Activated CD4-positive, CD25-positive, alpha-beta regulatory T cell treated with anti-CD3 and anti-CD28 coated beads, Interleukin-2, amount 50 U/mL, for 72 hours (primary cell): ENCODE measurements around the gene RAB3D.
"Not testable (repeated sequence)": the region's sequence is repeated elsewhere in the genome, so short reads cannot be mapped to it uniquely, and the experiment has no call there.

ENCODE experiments used
- DNase-seq: peaks from one replicate; pipeline ENCODE4 v3.0.0; 2021

RAB3D gene

GRCh38 chr19:11338121-11338520, 1.3 kb downstream of the RAB3D start:
- no peak for DNase-seq

GRCh38 chr19:11337080-11337479, 2.4 kb downstream of the RAB3D start:
- no peak for DNase-seq

GRCh38 chr19:11335449-11336146, 3.9 kb downstream of the RAB3D start:
- no peak for DNase-seq

- DNase-seq = not testable (repeated sequence)
Observed at GRCh38 chr19:11333838-11334237, 5.6 kb downstream of the RAB3D start.

- no peak for DNase-seq
Observed at GRCh38 chr19:11332822-11333221, 6.6 kb downstream of the RAB3D start.

- DNase-seq = no peak
Observed at GRCh38 chr19:11331502-11331901, 8.0 kb downstream of the RAB3D start.

- DNase-seq = no peak
Observed at GRCh38 chr19:11330127-11330526, 9.3 kb downstream of the RAB3D start.

- no peak for DNase-seq
Observed at GRCh38 chr19:11325544-11325943, 13.9 kb downstream of the RAB3D start.

GRCh38 chr19:11324748-11325389, 14.6 kb downstream of the RAB3D start:
- DNase-seq = no peak

GRCh38 chr19:11324079-11324661, 15.3 kb downstream of the RAB3D start:
- no peak for DNase-seq

GRCh38 chr19:11323601-11324078, 15.8 kb downstream of the RAB3D start:
- no peak for DNase-seq

- DNase-seq = no peak
Observed at GRCh38 chr19:11322269-11323024, 17.0 kb downstream of the RAB3D start.

- DNase-seq = no peak
Observed at GRCh38 chr19:11321191-11322126, 18.0 kb downstream of the RAB3D start.

- DNase-seq = not testable (repeated sequence)
Observed at GRCh38 chr19:11320278-11320995, 19.0 kb downstream of the RAB3D start.

GRCh38 chr19:11306337-11306736, 33.1 kb downstream of the RAB3D start:
- DNase-seq = no peak

- DNase-seq = no peak
Observed at GRCh38 chr19:11304936-11305335, 34.5 kb downstream of the RAB3D start.

GRCh38 chr19:11300811-11301120, 38.7 kb downstream of the RAB3D start:
- DNase-seq = no peak

GRCh38 chr19:11299946-11300810, 39.3 kb downstream of the RAB3D start:
- DNase-seq = no peak

- DNase-seq = no peak
Observed at GRCh38 chr19:11296264-11296663, 43.2 kb downstream of the RAB3D start.

GRCh38 chr19:11295665-11296245, 43.7 kb downstream of the RAB3D start, which contains the start of gene TSPAN16:
TSS of gene TSPAN16 (plus strand) at chr19:11296160. CDS start at chr19:11296298, 138 bp downstream.
- DNase-seq = no peak
